C4-2B (cell line): ENCODE results near the gene CCKAR.

ENCODE experiments used
- CTCF ChIP-seq: fragments of 450-650 bp; conservative IDR thresholded peaks from 2 replicates; pipeline ENCODE4 v1.5.1; 2017; ENCODE audit warnings: mild to moderate bottlenecking
- ZFX ChIP-seq: fragments of 450-650 bp; IDR thresholded peaks from 2 replicates; pipeline ENCODE4 v1.6.1; 2017

GRCh38 chr4:26496207-26496783, 6.0 kb upstream of the CCKAR start:
- peak; percentile 20; the same call in 1 of the 2 replicates for TF ChIP-seq CTCF
- no peak for TF ChIP-seq ZFX
